Measurements from ENCODE around the gene FHOD3.
"Not testable (repeated sequence)": the region's sequence is repeated elsewhere in the genome, so short reads cannot be mapped to it uniquely, and the experiment has no call there.

FHOD3 gene

GRCh38 chr18:36761186-36761698 is 463.7 kb downstream of the FHOD3 start:
- DNase-seq (ENCODE audit: extremely low read depth in 1 of 2, low read depth in 1 of 2): no peak

DNA sequence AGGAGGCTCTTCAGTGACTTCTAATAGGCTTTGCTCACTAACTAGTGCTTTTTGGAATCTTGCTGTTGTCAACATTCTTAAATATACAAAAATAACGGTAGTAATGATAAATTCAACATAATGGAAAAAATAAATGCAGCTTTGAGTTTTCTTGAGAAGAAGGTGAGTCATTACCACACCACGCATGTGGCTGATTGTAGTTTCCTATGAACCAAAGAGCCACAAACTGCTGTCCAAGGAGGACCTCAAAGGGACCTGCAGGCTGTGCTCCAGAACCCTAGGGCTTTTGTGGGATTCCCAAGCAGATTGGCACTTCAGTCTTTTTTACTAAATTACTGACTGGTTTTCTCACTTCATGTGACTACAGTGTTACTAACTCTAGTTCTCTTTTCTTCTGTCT is 464.6 kb downstream of the FHOD3 start:
- no peak for DNase-seq (ENCODE audit: extremely low read depth in 1 of 2, low read depth in 1 of 2)

- not testable (repeated sequence) for DNase-seq (ENCODE audit: extremely low read depth in 1 of 2, low read depth in 1 of 2)
These were observed 465.5 kb downstream of the FHOD3 start for GRCh38 chr18:36762965-36763364.

DNA sequence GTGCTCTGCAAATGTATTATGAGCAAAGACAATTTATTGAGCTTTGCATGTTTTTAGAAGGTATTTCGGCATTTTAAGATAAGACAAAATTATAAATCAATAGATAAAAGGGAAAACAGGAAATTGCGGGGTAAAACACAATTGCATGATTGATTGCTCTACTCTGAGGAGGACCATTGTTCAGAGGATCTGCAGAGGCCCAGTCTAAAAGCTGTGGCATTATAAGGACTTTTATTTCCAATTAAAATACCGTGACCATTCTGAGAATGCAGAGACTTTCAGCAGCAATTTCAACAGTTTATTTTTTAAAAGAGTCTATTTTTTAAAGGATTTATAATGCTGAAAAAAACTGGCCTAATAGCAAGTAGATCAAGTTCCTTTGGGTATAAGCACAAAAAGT is 469.3 kb downstream of the FHOD3 start:
- DNase-seq (ENCODE audit: extremely low read depth in 1 of 2, low read depth in 1 of 2): no peak

GRCh38 chr18:36769172-36769571 is 471.7 kb downstream of the FHOD3 start:
- DNase-seq (ENCODE audit: extremely low read depth in 1 of 2, low read depth in 1 of 2): no peak

DNA sequence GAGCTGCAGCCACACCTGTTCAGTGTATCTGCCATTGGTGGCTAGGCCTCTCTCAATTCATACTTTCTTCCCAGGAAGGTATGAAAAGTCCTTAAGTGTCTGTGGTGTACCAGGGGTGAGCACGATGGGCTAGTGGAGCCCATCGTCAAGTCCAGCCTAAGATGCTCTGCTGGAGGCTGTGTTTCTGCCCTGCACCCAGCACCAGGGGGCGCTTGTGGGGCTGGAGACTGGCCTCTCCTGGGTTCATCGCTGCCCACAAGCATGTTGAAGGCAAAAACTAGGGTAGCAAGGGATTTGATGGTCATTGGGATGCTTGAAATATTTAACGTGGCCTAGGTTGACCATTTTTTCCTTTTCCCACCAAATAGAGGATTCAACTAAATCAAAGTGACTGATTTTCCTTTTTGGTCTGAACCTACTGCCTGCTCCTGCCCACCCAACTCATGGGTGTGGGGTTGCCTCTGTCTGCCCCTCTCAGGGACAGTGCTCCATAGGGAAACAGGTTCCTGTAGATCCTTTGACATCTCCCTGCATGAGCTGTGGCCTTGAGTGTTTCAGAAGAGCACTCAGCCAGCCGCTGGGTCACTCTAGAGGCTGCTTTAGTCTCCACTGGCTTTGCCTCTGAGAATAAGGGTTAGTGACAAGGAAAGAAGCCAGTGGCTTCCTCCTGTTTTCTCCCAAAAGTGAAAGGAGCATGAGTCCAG is 472.2 kb downstream of the FHOD3 start:
- no peak for DNase-seq (ENCODE audit: extremely low read depth in 1 of 2, low read depth in 1 of 2)

- no peak for DNase-seq (ENCODE audit: extremely low read depth in 1 of 2, low read depth in 1 of 2)
These were observed 472.9 kb downstream of the FHOD3 start for GRCh38 chr18:36770315-36770946.

DNA sequence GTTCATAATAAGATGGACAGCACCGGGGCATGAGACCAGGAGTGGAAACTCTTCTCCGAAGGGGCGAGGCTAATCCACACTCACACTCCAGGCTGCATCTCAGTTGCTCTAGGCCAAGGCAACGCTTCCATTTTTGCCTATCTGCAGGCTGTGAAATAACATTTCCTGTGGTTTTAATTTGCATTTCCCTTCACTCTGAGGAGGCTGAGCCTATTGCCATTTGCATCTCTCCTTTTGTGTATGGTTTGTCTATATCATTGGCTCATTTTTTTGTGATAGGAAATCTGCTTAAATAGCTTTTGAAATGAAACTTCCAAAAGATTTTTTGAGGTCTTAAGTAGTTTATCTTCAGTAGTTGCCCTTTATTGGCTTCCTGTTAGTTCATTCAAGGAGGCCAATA is 473.7 kb downstream of the FHOD3 start:
- DNase-seq (ENCODE audit: extremely low read depth in 1 of 2, low read depth in 1 of 2): no peak

DNA sequence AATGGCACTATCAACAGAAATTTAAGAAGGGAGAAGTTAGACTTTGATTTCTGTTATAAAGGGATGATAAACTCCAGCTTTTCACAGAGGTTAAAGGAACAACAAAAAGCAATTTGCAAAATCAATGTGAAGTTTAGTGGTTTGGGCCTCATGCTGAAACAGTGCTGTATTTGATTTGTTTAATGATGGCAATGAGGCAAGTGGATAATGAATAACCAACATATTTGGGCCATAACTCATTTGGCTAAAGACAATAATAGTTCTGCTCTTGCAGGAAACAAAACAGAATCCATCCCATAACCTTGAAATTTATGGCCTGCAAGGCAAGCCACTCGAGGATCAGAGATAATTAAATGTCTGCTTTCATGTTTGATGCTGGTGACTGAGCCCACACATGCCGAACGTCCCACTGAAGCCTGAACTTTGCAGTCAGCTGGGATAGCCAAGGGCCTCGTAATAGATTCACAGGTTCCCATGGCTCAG is 474.8 kb downstream of the FHOD3 start:
- no peak for DNase-seq (ENCODE audit: extremely low read depth in 1 of 2, low read depth in 1 of 2)

DNA sequence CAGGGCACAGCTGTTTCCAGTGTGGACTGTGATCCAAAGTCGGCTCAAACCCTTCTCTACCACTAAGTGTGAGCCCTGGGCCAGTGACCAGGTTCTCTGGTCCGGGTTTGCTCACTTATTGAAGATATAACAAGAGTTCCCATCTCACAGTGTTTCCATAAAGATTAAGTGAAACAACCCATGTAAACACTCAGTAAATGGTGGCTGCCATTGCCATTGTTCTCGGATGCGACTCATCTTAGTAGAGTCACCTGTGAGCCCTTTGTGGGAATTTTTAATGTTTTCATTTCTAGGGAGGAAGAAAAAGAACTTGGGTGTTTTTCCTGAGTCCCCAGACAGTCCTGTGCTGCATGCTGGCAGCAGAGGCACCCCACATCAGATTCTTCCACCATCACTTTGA is 477.9 kb downstream of the FHOD3 start:
- no peak for DNase-seq (ENCODE audit: extremely low read depth in 1 of 2, low read depth in 1 of 2)

GRCh38 chr18:36776650-36777049 is 479.1 kb downstream of the FHOD3 start:
- DNase-seq (ENCODE audit: extremely low read depth in 1 of 2, low read depth in 1 of 2): no peak

DNA sequence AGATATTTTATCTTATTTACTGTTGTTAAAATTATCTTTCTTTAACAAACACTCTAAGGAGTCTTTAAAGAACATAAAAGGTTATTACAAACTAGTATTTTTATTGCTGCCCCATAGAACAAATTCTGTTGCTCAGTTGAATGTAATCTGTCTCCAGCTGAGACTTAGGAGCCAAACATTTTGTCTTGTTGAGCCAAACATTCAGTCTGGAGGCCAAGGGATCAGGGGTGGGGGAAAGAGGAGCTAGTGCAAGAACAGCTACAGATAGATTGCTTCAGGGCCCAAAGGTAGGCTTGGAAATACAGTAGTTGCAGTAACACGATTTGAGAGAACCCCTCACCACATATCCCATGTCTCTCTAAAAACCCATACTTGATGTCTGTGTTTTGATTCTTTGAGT is 480.1 kb downstream of the FHOD3 start:
- no peak for DNase-seq (ENCODE audit: extremely low read depth in 1 of 2, low read depth in 1 of 2)

GRCh38 chr18:36780748-36781147 is 483.2 kb downstream of the FHOD3 start:
- no peak for DNase-seq (ENCODE audit: extremely low read depth in 1 of 2, low read depth in 1 of 2)

- no peak for DNase-seq (ENCODE audit: extremely low read depth in 1 of 2, low read depth in 1 of 2)
These were observed 485.2 kb downstream of the FHOD3 start for GRCh38 chr18:36782710-36783109.

GRCh38 chr18:36783792-36784191 is 486.3 kb downstream of the FHOD3 start:
- DNase-seq (ENCODE audit: extremely low read depth in 1 of 2, low read depth in 1 of 2): no peak

GRCh38 chr18:36786686-36787085 is 489.2 kb downstream of the FHOD3 start:
- no peak for DNase-seq (ENCODE audit: extremely low read depth in 1 of 2, low read depth in 1 of 2)

DNA sequence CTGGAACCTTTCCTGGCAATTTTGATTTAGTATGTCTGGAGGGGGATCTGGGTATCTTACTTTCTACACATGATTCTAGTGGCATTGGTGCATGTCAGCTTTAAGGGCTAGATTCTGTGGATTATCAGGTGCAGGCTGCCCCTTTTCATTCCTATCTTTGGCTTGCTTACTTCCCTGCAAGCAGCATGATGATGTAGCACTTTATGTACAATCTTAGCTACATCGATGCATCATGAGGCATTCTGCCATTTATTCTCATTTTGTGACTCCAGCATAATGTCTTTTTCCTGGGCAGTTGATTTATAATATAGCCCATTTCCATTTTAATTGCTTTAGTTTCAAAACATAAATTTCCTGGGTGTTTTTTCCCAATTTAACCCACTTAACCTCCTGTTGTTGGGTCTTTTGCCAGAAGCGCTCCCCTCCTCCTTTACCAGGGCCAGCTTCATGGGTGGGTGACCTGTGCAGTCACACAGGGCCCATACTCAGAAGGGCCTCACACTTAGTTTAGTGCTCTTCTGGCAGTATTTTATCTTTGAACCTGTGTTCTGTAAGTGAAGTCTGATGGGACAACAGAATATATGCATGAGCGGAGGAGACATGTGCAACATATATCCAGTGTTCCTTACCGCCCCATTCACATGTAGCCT is 495.2 kb downstream of the FHOD3 start:
- DNase-seq (ENCODE audit: extremely low read depth in 1 of 2, low read depth in 1 of 2): no peak

- no peak for DNase-seq (ENCODE audit: extremely low read depth in 1 of 2, low read depth in 1 of 2)
These were observed 501.4 kb downstream of the FHOD3 start for GRCh38 chr18:36798738-36799473.

- no peak for DNase-seq (ENCODE audit: extremely low read depth in 1 of 2, low read depth in 1 of 2)
These were observed 507.6 kb downstream of the FHOD3 start for GRCh38 chr18:36805105-36805504.

DNA sequence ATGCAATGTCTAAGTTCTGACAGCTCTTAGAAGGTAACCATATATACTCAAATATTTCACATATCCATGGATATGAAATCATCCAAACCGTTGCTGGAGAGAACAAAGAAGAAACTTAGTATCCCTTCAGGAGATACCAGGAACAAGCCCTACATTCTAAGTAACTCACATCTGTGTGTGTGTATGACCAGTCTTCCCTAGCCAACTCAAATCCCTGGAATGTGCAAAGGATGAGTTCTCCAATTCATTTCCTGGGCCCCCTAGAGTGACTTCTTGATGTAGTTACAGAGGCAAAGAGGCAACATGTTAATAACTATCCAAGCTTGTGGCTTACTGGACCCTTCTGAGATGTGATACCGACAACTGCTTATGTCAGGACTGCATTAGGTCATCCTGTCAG is 511.2 kb downstream of the FHOD3 start:
- DNase-seq (ENCODE audit: extremely low read depth in 1 of 2, low read depth in 1 of 2): no peak
